Dermis blood vessel endothelial cell (primary cell): ENCODE data around the gene GRK5. TPM values are rescaled to one million over a fixed set of nuclear protein-coding genes. Genes with fewer than 3 reads are reported as not detected.

ENCODE experiments used
- DNase-seq: peaks from one replicate; pipeline ENCODE4 v3.0.0; 2010
- total RNA-seq: library from RNA; depleted of rRNA; stranded (reverse); fragments of >200 nt; gene quantifications from 2 replicates; pipeline ENCODE4 v1.2.3, GENCODE V29; 2014

Gene GRK5
- total RNA-seq, 1 donor from 2014 or later: 57.9 TPM

DNA sequence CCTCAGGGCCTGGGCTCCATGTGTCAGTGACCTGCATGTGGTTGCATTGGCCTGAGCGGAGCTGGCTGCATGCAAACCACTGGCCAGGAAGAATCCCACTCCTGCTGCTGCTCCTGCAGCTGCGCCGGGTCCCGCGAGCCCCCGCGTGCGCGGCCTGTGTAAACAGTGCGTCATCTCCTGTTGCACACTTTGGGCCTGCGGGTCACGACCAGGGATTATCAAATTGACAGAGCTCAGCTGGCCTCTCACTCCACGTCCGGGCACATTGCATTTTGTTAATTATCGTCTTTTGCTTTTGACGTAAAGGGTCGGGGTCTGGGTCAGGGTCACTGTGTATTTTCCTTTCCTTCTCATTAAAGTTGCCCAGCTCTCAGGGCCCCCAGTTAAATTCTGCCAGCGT, 202.5 kb downstream of the GRK5 start:
- DNase-seq: peak; percentile 96

DNA sequence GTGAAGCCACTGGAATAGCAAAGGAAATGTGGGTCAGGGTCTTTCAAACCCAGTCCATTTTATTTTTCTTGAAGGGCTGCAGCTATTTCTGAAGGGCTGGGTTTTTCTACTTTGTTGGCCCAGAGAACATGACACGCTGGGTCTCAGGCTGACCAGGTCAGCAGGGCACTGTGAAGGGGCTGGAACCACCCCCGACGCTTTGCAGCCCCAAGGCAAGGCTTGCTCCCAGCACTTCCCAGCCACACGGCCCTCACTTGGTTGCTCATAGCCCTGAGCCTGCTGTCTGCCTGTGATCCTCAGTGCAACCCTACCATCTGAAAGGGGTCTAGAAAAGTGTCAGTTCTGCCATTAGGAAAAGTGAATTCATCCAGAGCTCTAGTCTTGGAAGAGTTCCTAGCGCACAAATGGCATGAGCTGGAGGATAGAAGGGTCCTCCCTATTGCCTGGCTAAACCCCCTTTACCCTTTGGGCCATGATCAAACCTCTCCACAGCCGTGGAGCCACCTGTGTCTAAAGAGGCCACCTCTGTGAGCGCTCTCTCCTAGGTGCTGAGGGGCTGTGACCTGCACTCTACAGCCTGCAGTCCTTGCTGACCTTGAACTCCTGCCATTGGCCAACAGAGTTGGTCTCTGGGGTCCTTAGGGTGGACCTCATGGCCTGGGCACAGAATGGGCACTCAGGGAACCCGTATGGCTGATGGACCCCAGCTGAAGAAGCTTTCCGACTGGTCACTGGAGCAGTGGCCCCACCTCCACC, 203.2 kb downstream of the GRK5 start:
- no peak for DNase-seq

DNA sequence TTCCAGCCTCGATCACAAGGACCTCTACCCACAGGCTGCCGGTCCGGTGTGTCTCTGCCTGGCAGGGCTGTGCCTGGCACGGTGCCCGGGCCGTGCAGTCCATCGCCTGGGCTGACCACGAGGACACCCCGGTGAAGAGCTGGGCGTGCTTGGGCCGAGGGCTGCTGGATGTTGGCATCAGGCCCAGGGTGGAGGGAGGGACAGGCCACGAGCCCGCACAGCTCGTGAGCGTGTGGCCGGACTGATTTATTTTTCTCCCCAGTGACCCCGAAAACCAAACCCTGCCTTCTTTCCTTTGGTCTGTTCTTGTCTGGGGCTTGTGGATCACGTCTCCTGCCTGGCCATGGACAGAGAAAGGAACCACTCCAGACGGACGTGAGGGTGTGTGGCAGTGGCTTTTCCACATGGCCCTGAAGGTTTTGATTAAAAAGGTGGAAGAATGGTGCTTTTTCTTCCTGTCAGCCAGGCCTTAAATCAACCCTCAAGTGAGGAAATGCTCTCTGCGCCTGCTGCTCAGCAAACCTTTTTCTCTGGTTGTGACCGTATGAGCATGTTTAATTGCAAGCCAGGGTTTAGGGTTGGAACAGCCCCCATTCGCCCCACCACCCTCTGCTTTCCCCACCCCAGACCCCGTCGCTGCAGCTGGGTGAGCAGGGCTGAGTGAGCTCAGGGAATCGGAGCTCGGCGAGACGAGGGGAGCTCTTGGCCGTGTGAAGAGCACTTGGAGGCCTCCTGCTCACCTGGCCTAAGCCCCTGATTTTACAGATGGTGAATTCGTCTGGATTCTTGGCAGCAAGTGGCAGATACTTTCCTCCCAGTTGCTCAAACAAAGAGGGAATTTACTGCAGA, 205.1 kb downstream of the GRK5 start:
- DNase-seq: peak; percentile 76

DNA sequence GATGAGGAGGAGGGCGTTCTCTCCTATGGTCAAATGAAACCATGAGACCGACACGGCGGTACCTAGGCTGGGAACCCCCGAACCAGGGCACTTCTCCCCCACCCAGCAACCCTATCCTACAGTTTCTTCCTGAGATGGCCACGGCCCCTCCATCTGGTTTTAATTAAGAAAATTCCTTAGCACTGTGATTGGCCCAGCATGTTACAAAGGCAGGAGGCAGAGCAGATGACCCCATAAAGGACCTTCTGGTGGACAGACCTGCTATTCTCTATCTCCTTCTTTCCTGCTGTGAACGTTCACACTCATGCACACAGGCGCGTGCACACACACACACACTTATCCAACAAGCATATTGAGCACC, 205.7 kb downstream of the GRK5 start:
- no peak for DNase-seq

DNA sequence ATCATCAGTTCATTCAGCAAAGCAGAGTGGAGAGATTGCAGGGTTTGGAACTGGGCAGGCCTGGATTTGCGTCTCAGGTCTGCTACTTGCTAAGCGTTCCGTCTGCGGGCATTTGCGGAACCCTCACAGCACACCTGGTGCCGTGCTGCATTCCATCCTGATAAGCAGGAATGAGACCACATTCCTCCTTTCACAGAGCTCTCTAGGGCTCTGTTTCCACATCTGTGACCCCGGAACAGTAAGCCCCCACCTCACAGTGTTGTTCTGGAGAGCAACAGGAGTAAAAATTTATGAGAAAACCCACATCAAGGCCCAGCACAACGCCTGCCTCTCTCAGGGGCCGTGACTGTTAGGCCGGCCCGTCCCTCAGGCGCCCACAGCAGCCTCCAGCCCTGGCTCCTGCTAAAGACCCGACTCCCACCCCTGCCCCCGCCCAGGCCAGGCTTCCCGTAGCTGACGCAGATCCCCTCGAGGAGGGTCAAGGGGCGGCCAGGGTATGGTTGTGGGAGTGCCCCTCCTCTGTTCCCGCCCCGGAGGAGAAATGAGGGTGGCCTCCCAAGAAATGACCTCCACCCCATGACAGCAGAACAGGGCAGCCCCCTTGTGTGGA, 206.2 kb downstream of the GRK5 start:
- DNase-seq: no peak

DNA sequence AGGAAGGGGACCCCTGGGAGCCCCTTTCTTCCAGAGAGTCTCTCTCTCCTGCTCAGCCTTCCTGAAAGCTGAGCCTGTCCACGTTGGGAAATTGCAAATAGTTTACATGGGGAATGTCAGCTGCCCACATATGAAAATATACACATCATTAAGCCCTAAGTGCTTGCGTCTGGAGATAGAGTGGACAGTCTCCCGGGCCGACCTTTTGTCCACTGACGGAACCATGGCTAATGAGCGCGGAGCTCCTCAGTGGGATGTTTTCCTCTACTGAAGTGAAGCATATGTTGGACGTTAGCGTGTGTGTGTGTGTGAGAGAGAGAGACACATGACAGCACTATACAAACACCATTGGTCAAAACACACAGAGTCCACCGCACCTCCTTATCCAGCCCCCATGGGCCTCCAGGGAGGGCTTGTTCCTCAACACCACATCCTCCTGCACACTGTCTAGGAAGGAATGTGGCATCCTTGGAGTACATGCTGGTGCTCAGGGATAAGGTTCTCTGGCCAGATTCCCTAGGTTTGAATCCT, 206.8 kb downstream of the GRK5 start:
- no peak for DNase-seq

DNA sequence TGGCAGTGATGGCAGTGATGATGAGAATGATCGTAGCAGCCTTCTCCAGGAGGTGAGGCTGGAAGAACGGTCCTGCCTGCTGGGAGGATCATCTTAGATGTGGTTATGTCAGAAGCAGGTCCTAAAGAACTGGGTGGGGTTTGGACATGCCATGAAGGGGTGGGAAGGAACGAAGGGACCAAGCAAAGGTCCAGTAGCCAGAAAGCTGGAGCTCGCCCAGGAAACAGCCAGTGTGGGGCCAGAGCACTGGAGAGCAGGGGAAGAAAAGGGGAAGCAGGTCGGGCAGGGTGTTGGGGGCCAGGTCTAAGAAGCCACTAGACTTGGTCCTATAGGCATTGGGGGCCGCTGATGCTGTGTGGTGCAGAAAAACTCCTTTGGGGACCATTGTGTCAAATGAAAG, 207.8 kb downstream of the GRK5 start:
- DNase-seq: no peak

DNA sequence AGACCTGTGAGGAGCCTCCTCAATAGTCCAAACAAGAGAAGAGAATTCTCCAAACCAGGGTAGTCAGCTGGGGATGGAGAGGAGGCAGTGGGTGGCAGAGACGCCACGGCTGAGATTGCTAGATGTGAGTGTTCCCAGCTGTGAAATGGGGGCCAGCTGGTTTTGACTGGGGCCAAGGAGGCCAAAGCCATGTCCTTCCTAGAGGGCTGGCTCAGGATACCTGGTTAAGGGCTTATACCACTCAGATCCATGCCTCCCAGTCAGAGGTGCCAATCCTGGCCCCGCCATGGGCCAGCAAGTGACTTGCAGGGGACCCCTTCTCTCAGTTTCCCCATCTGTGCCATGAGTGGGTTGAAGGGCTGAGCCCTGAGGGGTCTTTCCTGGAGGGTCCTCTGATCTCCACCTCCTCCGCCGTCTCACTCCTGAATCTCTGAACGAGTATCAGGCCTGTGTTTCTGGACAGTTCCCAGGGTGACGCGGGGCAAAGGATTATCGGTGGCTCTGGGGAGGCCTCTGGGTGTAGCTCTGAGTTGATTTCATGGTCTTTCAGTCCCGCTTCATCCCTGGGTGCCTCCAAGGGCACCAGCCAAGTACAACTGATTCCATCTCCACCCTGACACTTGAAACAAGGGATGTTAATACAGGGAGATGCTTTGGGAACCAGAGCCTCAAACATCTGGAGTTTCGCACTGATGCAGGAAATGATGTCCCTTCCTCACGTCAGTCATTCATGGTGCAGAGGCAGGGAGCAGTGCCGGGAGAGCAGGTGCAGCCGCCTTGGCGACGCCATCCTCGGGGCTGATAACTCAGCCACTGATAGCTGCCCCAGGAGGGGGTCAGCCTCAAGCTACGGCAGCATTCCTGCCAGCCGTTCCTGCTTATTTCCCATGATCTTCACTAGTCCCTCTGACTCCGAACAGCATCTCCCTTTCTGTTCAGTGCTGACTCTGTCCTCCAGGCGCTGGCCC, 208.4 kb downstream of the GRK5 start:
- no peak for DNase-seq

DNA sequence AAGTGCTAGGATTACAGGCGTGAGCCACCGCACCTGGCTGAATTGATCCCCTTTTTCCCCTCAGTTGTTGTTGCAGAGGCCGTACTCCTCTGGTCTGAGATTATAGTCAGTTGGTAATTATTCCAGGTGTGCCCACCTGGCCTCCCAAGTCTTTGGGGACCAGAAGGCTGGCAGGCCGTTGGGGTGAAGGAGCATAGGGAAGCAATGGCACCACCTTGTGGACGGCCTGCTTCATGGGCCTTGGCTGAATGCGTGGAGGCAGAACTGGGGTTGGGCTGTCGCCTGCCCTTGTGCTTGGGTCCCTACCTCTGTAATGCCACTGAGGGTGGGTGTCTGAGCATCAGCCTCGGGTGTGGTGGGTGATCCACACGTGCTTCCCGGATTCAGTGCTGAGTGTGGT, 209.5 kb downstream of the GRK5 start:
- DNase-seq: peak; percentile 83

DNA sequence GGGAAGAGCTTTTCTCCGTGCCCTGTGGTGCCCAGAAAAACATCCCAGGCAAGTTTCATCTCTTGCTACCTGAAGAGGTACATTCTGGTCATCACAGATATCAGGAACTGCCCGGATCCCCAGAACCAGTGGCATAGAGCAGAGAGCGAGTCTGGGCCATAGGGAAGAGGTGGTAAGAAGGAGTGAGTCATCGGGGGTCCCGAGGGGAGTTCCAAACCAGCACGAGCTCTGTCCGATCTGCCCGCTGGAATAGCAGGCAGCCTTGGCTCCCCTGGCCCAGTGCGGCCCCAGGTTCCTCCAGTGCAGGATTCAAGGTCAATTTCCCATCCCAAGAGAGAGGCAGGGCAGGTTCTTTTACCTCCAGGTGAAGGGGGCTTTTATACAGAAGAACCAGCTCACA, 210.5 kb downstream of the GRK5 start:
- DNase-seq: no peak

DNA sequence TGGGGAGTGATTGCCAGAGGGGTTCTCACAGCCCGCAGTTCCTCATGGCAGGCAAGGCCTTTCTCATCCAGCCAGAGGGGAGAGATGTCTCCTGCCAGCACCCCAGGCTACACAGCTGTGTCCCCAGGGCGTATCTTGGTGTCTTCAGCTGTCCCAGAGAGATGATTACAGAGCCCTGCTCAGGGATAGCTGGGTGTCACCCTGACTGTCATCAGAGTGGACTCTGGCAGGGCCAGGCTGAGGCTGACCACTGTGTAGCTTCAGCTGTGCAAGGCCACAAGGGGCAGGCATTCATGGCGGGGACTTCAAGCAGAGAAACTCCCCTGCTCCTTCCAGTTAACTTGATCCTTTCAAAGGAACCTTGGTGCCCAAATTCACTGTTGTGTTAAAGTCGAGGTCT, 211.0 kb downstream of the GRK5 start:
- DNase-seq: no peak

DNA sequence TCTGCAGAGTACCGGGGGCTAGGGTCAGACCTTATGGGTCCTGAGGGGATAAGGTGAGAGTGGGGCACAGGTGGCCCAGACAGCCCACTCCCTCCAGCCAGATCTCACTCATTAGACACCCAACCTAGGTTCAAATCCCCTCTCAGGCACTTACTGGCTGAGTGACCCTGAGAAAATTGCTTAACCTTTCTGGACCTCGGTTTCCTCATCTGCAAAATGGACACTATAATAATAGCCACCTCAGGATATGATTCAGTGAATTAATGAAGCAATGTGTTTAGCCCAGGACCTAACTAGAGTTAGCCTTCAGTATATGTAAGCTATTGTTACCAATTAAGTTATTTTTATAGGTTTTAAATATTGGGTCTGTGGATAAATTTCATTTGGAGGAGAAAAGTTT, 212.6 kb downstream of the GRK5 start:
- no peak for DNase-seq

DNA sequence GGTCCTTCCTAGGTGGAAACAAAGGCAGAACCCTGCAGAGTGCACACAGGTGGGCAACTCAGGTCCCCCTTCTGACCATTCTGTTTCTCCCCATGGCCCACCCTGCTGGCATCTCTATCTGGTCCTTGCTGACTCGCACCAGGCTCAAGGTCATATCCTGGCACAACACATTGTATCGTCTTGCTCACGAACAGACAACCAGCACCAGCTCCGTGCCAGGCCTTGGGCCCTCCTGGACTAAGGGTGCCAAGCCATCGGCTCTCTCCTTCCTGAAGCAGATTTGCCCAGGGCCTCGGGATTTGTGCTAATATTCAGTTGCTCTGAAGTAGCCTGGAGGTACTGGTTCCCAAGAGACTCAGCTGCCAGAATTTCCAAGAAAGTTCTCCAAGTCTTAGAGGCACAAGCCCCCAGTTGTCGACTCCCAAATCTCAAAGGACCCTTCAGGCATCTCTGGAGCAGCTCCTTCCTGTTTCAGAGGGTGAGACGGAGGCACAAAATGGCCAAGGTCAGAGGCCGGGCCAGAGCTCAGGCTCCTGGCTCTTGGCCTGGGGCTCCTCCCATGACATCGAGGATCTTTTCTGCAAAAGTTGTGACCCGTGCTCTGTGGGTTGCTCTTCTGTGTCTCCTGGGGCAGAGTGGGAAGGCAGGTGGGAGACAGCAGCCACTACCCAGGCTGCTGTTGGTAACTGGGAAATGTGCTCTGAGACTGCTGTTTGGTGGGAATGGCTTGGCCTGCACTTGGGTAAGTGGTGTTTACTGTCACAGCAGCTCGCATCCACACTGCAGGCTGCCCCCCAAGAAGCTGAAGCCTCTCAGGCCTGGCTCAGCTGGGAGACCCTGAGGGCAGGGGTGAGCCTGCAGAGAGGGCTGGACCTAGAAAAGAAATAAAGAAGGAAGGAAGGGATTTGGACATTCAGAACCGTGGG, 213.8 kb downstream of the GRK5 start:
- DNase-seq: no peak

DNA sequence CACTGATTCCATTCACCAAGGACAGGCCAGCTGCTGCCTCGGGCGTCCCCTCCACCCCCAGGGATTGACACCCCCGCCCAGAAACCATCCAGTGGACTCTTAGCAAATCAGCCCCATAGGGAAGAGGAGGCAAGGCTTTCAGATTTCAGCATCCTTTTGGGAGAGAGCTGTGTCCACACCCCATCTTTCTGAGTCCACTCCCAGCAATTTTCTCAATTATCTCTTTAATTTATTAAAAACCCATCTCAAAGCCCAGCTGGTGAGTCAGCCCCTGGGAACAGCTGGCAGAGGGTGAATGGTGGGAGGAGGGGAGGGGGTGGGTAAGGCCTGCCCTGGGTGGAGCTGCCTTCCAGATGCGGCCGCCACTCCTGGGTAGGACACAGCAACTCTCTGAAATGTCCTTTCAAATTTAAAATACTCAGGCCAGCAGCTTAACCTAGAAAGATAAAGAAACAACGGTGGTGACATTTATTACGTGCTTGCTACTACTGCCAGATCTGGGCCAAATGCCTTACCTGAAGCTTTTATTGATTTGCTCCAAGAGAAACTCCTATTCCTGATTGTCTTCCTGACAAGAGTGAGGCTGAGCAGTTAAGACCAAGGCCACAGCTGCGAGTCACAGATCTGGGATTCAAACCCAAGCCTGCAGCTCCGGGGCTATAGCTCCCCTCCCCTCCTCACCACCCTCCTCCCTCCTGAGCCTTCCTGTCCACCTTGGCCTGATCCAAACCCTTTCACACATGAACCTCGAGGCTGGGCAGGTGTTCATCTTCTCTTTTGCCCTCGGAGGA, 214.7 kb downstream of the GRK5 start:
- DNase-seq: no peak

DNA sequence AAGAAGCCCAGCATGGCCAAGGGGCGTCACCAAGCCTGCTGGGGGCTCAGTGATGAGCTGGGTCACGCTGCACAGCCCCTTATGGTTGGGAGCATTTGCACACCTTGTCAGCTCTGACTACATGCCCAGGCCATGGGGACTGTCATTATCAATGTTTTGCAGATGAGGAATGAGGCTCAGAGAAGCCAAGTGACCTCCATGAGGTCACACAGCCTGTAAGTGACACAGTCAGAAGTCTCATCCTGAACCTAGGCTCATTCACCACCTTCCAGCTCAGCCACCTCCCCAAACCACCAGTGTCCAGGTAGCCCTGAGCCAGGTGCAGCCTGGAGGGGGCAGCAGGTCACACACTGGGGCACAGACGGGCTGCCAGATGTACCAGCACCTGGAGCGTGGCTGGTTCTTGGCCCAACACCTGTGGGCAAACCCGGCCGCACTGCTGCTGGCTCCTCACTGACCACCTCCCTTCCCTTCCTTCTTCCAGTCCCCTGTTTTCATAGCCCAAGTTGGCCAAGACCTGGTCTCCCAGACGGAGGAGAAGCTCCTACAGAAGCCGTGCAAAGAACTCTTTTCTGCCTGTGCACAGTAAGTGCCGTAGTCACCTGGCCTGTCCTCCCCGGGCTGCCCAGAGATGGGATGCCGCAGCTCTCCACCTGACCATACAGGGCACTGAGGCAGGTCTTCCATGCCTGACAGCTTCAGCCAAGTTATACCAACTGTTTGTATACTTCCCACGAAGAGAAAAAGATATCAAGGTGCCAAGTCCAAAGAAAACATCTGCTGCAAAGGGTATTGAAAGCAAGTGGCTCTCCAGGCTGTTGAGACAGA, 215.5 kb downstream of the GRK5 start:
- no peak for DNase-seq

DNA sequence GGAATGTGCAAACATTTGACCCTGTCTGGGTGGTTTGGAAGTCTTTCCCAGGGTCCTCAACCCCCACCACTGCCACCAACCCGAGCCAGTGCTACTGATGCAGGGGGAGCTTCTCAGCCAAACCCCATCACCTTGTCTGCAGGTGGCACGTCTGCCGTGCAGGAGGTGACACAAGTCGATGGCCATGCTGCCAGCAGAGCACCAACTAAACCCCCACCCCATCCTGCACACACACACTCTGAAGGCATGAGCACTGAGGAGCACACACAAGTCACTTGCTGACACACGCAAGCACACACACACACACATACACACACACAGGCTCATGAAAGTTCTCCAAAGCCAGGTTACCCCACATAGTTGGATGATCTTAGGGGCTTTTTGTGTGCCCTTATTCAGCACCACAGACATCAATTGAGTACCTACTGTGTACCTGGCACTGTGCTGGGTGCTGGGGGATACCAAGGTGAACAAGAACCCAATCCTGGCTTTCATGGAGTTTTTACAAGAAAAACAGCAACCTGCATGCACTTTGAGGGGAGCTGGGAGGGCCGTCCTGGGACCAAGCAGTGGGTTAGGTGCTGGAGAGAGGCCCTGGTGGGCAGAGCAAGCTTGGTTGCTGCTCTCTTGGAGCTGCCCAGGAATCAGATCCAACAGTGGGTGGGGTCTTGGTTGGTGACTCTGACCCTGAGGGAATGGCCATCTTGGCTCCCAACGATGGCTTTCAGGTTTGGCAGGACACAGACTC, 216.3 kb downstream of the GRK5 start:
- DNase-seq: no peak

DNA sequence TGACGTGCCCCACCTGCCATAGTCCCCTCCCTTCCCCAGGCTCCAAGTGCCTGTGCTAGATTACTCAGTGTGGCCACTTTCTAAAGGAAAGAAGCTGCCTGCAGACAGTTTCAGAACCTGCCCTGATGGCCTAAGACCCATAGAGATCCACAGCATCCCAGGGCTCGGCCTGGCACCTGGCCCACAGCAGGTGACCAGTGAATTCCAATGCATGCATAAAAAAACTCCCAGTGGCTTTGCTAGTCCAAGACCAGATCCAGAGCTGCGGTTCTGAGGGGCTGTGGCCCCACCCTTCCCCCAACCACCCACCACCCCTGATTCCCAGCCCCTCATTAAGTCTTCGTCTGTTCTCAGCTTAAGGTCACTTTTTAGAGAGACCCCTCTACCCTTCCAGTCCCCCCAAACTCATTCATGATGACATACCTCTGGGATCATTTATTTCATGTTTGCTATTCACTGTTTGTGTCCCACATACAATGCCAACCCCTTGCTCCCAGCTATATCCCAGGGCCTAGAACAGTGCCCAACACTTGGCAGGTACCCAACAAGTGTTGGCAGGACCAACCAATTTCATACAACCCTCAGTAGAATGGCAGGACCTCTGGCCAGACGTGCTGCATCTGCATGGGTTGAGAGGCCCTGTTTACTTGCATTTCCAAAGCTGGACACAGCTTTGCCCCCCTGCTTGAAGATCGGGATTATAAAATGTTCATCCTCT, 217.0 kb downstream of the GRK5 start:
- DNase-seq: no peak
